Measurements from ENCODE around the gene AFF4. TPM values are rescaled to one million over a fixed set of nuclear protein-coding genes. Genes with fewer than 3 reads are reported as not detected.
"Not testable (repeated sequence)": the region's sequence is repeated elsewhere in the genome, so short reads cannot be mapped to it uniquely, and the experiment has no call there.

Gene AFF4
- total RNA-seq, 2 experiments from 2014 or later = 33.9 to 40.0 TPM

DNA sequence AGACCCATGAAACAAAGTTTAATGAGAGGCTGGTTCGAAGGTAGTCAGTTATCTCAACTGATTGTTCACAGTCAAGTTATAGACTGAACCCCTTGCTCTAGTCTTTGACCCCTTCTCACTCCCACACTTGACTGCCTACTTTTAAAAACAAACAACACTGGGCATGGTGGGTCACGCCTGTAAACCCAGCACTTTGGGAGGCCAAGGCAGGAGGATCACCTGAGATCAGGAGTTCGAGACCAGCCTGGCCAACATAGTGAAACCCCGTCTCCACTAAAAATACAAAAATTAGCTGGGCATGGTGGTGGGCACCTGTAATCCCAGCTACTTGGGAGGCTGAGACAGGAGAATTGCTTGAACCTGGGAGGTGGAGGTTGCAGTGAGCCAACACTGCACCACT, 18.1 kb downstream of the AFF4 start:
- H3K4me1 Mint-ChIP-seq = peaks cover 24% of the 10 kb centered on the region

DNA sequence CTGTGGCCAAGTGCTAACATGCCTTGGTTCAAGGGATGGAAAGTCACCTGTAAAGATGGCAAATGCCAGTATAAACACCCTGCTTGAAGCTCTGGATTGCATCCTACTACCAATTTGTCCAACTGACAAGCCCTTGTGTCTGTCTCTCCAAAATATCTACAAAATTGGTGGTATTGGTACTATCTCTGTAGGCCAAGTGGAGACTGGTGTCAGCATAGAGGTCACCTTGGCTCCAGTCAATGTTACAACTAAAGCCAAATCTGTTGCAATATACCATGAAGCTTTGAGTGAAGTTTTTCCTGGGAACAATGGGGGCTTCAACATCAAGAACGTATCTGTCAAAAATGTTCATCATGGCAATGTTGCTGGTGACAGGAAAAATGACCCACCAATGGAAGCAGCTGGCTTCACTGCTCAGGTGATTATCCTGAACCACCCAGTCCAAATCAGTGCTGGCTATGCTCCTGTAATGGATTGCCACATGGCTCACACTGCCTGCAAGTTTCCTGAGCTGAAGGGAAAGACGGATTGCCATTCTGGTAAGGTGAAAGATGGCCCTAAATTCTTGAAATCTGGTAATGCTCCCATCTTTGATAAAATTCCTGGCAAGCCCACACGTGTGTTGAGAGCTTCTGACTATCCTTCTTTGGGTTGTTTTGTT, 19.9 kb downstream of the AFF4 start:
- no peak overlapping the region for H3K27ac Mint-ChIP-seq
- POLR2A ChIA-PET = no interaction called here
- H3K9me3 Mint-ChIP-seq = no peaks in the 10 kb centered on the region
- CTCF ChIA-PET = interaction anchor here (0.5 to 0.7 kb wide), 2 partner anchors 16 to 101 kb away, joined by 3 read pairs; no protein-coding TSS in a partner anchor
- H3K36me3 Mint-ChIP-seq (ENCODE audit: low read depth) = peaks cover 2% of the 10 kb centered on the region
- no peaks in the 10 kb centered on the region for H3K27me3 Mint-ChIP-seq
- H3K4me1 Mint-ChIP-seq = peaks cover 21% of the 10 kb centered on the region
- no peak overlapping the region for H3K4me3 Mint-ChIP-seq
- DNase-seq = no peak

More for the DNA sequence above, 18.1 kb downstream of the AFF4 start:
- DNase-seq; H3K4me3 Mint-ChIP-seq; H3K27ac Mint-ChIP-seq; H3K9me3 Mint-ChIP-seq; CTCF ChIA-PET; H3K27me3 Mint-ChIP-seq; H3K36me3 Mint-ChIP-seq (ENCODE audit: low read depth); POLR2A ChIA-PET: not testable (repeated sequence)

DNA sequence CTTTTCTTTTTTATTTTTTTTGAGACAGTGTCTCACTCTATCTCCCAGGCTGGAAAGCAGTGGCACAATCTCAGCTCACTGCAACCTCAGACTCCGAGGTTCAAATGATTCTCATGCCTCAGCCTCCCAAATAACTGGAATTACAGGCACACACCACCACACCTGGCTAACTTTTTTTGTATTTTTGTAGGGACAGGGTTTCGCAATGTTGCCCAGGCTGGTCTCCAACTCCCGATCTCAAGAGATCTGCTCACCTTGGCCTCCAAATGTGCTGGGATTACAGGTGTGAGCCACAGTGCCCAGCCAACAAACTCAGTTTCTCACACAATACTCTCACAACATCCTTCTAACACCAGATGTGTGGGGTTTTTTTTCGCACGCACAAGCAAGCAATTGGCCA, 22.1 kb downstream of the AFF4 start:
- Mint-ChIP-seq H3K27ac (no peak overlapping the region), H3K4me1 (peaks cover 17% of the 10 kb centered on the region), H3K9me3 (no peaks in the 10 kb centered on the region), H3K27me3 (no peaks in the 10 kb centered on the region), H3K36me3 (ENCODE audit: low read depth) (peaks cover 6% of the 10 kb centered on the region), H3K4me3 (no peak overlapping the region)
- DNase-seq = no peak
- POLR2A ChIA-PET = interaction anchor here (0.5 kb wide), 1 partner anchor 21 kb away, joined by 4 read pairs; no protein-coding TSS in a partner anchor
- CTCF ChIA-PET = no interaction called here

DNA sequence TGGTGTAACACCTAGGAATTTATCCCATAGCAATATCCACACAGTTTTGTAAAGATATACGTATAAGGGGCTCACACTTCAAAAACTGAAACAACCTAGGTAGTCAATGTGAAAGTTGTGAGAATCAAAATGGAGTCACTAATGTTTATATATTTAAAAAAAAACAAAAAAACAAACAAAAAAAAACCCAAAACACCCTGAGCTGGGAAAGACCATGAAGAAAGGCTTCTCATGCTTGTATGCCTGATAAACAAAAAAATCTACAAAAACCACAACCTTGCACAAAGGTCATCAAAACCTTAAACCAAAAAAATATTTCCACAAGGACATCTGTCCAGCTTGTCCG, 35.4 kb downstream of the AFF4 start:
- H3K4me3 Mint-ChIP-seq = no peak overlapping the region
- no peak overlapping the region for H3K27ac Mint-ChIP-seq
- ChIA-PET POLR2A (interaction anchor here (0.6 kb wide), 1 partner anchor 144 kb away, joined by 10 read pairs; no protein-coding TSS in a partner anchor), CTCF (no interaction called here)
- no peak for DNase-seq
- no peaks in the 10 kb centered on the region for H3K27me3 Mint-ChIP-seq
- H3K9me3 Mint-ChIP-seq = no peaks in the 10 kb centered on the region
- H3K36me3 Mint-ChIP-seq (ENCODE audit: low read depth) = peaks cover 50% of the 10 kb centered on the region
- no peaks in the 10 kb centered on the region for H3K4me1 Mint-ChIP-seq

DNA sequence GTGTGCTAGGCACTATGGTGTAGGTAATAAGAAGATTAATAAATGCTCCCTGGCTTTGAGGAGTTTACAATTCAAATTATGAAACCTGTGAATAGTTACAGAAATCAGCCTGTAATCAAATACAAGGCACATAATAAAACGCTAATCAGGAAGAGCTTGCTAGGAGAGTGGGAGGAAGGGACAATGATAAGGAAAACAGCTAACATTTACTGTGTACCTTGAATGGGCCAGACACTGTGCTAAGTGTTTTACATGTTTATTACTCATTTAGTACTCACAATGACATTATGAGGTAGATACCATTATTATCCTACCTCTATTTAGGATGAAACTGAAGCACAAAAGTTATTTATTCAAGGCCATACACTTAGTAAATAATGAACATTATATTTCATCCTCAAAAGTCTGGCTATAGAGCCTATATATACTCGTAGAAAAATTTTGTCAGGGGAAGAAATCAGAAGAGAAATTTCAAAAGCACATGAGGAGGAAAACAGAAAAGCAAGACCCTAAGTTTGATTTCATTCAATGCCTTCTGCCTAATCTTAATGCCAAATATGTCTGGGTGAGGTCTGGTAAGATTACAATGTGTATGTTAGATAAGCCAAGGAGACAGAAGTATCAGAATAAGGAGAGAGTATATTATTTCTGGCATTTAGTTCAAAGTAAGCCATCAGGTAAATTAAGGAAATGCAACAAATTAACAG, 35.9 kb downstream of the AFF4 start:
- H3K36me3 Mint-ChIP-seq (ENCODE audit: low read depth) = peaks cover 45% of the 10 kb centered on the region
- POLR2A ChIA-PET = no interaction called here
- CTCF ChIA-PET = no interaction called here
- H3K27me3 Mint-ChIP-seq = no peaks in the 10 kb centered on the region
- no peak overlapping the region for H3K4me3 Mint-ChIP-seq
- DNase-seq = no peak
- H3K4me1 Mint-ChIP-seq = no peaks in the 10 kb centered on the region
- H3K27ac Mint-ChIP-seq = no peak overlapping the region
- no peaks in the 10 kb centered on the region for H3K9me3 Mint-ChIP-seq

DNA sequence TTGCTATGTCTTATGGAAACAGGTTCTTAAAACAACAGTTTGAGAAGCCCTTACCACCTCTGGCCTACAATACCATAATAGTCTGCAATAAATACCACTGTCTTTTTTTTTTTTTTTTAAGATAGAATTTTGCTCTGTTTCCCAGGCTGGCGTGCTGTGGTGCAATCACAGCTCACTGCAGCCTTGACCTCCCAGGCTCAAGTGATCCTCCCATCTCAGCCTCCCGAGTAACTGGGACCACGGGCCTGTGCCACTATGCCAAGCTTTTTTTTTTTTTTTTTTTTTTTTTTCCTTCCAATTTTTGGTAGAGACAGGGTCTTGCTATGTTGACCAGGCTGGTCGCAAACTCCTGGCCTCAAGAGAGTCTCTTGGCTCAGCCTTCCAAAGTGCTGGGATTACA, 37.0 kb downstream of the AFF4 start:
- no peak overlapping the region for H3K4me3 Mint-ChIP-seq
- no peaks in the 10 kb centered on the region for H3K4me1 Mint-ChIP-seq
- H3K9me3 Mint-ChIP-seq = no peaks in the 10 kb centered on the region
- peaks cover 48% of the 10 kb centered on the region for H3K36me3 Mint-ChIP-seq (ENCODE audit: low read depth)
- H3K27me3 Mint-ChIP-seq = no peaks in the 10 kb centered on the region
- DNase-seq = no peak
- no peak overlapping the region for H3K27ac Mint-ChIP-seq
- ChIA-PET CTCF (interaction anchor here (0.6 to 0.8 kb wide), 2 partner anchors 31 to 1126 kb away, joined by 3 read pairs; no protein-coding TSS in a partner anchor), POLR2A (no interaction called here)

DNA sequence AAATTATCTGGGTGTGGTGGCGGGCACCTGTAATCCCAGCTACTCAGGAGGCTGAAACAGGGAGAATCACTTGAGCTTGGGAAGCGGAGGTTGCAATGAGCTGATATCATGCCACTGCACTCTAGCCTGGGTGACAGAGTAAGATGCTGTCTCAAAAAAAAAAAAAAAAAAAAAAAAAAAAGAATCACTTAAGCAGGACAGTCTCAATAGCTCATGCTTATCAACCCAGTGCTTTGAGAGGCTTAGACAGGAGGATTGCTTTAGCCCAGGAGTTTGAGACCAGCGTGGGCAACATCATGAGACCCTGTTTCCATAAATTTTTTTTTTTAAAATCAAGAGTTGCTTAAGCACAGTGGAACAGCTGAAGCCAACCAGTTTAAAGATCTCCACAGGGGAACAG, 47.3 kb downstream of the AFF4 start:
- H3K4me3 Mint-ChIP-seq = no peak overlapping the region
- H3K4me1 Mint-ChIP-seq = no peaks in the 10 kb centered on the region
- no peak overlapping the region for H3K27ac Mint-ChIP-seq
- DNase-seq = no peak
- H3K27me3 Mint-ChIP-seq = no peaks in the 10 kb centered on the region
- ChIA-PET CTCF (no interaction called here), POLR2A (no interaction called here)
- no peaks in the 10 kb centered on the region for H3K9me3 Mint-ChIP-seq
- peaks cover 22% of the 10 kb centered on the region for H3K36me3 Mint-ChIP-seq (ENCODE audit: low read depth)

DNA sequence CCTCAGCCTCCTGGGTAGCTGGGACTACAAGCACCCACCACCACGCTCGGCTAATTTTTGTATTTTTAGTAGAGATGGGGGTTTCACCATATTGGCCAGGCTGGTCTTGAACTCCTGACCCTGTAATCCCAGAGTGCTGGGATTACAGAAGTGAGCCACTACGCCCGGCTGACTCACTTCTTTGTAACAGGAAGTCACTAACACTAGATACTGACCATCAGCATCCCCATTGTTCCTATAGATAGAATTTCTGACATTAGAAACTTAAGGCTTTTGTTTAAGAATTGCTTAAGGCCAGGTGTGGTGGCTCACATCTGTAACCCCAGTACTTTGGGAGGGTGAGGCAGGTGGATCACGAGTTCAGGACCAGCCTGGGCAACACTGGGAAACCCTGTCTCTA, 47.8 kb downstream of the AFF4 start:
- peaks cover 21% of the 10 kb centered on the region for H3K36me3 Mint-ChIP-seq (ENCODE audit: low read depth)
- DNase-seq = no peak
- no peaks in the 10 kb centered on the region for H3K9me3 Mint-ChIP-seq
- ChIA-PET POLR2A (no interaction called here), CTCF (no interaction called here)
- no peaks in the 10 kb centered on the region for H3K27me3 Mint-ChIP-seq
- H3K27ac Mint-ChIP-seq = peak overlapping the region; percentile 2
- no peak overlapping the region for H3K4me3 Mint-ChIP-seq
- H3K4me1 Mint-ChIP-seq = peaks cover 2% of the 10 kb centered on the region

DNA sequence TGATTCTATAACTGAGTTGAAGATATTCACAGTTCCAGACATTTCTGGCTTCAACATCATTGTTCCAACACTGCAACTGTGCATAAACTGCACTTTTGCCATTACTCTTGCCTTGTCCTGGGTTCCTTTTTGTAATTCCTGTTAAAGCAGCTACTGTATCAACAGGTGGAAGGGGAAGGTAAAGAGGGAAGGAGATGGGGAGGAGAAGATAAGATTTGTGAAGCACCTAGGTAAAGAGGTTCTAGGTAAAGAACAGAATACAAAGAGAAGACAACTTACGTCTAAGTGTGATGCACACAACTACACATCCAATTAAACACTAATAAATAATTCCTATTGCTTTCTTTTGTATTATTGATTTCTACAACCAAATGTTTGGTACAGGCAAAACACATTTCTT, 53.7 kb downstream of the AFF4 start:
- Mint-ChIP-seq H3K4me1 (peaks cover 4% of the 10 kb centered on the region), H3K9me3 (no peaks in the 10 kb centered on the region), H3K36me3 (ENCODE audit: low read depth) (peaks cover 18% of the 10 kb centered on the region), H3K27ac (no peak overlapping the region), H3K4me3 (no peak overlapping the region), H3K27me3 (no peaks in the 10 kb centered on the region)
- no peak for DNase-seq
- CTCF ChIA-PET = interaction anchor here (0.7 kb wide), 1 partner anchor 673 kb away, joined by 3 read pairs; no protein-coding TSS in a partner anchor
- POLR2A ChIA-PET = no interaction called here

DNA sequence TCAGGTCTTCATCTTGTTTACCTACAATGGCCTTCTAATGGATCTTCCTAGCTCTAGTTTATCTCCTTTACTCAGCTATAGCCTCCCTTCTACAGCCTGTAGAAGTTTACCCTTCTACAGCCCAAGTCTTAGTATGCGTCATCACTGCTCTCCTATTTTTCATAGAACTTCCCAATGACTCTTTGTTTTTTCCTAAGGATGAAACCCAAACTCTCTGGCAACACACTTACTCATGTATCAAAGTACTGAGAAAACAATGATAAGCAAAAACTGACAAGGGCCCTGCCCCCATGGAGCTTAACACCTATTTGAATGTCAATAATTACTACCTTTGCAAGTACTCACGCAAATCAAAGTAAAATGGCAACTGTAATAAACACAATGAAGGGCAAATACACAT, 56.3 kb downstream of the AFF4 start:
- CTCF ChIA-PET = no interaction called here
- POLR2A ChIA-PET = no interaction called here
- H3K36me3 Mint-ChIP-seq (ENCODE audit: low read depth) = peaks cover 16% of the 10 kb centered on the region

DNA sequence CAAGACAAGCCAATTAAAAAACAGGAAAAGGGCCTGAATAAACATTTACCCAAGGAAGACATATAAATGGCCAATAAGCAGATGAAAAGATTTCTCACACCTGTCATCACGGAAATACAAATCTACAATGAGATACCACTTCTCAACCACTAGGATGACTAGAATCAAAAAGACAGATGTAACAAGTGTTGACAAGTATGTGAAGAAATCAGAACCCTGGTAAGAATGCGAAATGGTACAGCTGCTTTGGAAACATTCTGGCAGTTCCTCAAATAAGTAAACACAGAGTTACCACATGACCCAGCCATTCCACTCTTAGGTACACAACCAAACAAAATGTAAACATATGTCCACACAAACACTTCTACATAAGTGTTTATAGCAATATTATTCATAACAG, 57.5 kb downstream of the AFF4 start:
- H3K27ac Mint-ChIP-seq = no peak overlapping the region
- peaks cover 4% of the 10 kb centered on the region for H3K4me1 Mint-ChIP-seq
- H3K27me3 Mint-ChIP-seq = no peaks in the 10 kb centered on the region
- H3K9me3 Mint-ChIP-seq = no peaks in the 10 kb centered on the region
- DNase-seq = no peak
- CTCF ChIA-PET = interaction anchor here (1.0 to 1.1 kb wide), 2 partner anchors 10 to 158 kb away, joined by 3 read pairs; partner anchors contain the start of gene CCNI2
- POLR2A ChIA-PET = no interaction called here
- peaks cover 10% of the 10 kb centered on the region for H3K36me3 Mint-ChIP-seq (ENCODE audit: low read depth)
- no peak overlapping the region for H3K4me3 Mint-ChIP-seq

More for the DNA sequence above, 56.3 kb downstream of the AFF4 start:
- DNase-seq = no peak
- no peaks in the 10 kb centered on the region for H3K27me3 Mint-ChIP-seq
- peaks cover 4% of the 10 kb centered on the region for H3K4me1 Mint-ChIP-seq
- no peak overlapping the region for H3K4me3 Mint-ChIP-seq
- H3K9me3 Mint-ChIP-seq = no peaks in the 10 kb centered on the region
- no peak overlapping the region for H3K27ac Mint-ChIP-seq

DNA sequence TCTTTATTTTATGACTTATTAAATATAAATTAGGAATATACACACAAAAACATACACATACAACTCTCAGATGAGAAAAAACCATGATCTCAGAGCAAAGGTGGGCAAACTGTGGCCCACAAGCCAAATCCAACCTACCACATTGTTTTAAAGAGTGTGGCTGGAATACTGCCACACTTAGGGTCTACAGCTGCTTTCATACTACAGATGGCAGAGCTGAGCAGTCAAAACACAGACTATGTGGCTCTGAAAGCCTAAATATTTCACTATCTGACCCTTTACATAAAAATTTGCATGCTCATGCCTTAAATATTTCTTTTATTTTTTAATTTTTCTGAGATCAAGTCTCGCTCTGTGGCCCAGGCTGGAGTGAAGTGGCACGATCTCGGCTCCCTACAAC, 61.7 kb downstream of the AFF4 start:
- H3K4me3 Mint-ChIP-seq = no peak overlapping the region
- ChIA-PET CTCF (no interaction called here), POLR2A (no interaction called here)
- H3K9me3 Mint-ChIP-seq = no peaks in the 10 kb centered on the region
- no peak overlapping the region for H3K27ac Mint-ChIP-seq
- DNase-seq = no peak
- H3K36me3 Mint-ChIP-seq (ENCODE audit: low read depth) = peaks cover 14% of the 10 kb centered on the region
- peaks cover 8% of the 10 kb centered on the region for H3K4me1 Mint-ChIP-seq
- H3K27me3 Mint-ChIP-seq = no peaks in the 10 kb centered on the region

DNA sequence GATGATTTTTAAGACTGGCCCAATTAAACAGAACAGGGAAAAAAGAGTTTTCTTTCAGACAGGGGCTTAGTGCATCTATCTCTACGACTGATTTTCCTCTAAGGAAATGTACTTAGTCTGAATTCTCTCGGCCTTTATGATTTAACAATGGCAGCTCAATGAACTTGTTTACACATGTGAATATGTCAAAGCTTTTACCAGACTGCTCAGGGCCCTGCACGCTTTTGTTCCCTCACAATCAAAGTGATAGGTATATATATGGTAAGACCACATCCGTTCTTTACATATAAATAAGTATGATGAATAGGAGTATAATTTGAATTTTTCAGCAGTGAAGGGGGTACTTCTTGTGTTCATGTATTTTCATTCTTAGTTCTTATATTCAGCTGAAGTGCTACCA, 62.4 kb downstream of the AFF4 start:
- POLR2A ChIA-PET = no interaction called here
- DNase-seq = no peak
- no peaks in the 10 kb centered on the region for H3K9me3 Mint-ChIP-seq
- no peak overlapping the region for H3K27ac Mint-ChIP-seq
- CTCF ChIA-PET = no interaction called here
- no peaks in the 10 kb centered on the region for H3K27me3 Mint-ChIP-seq
- H3K4me3 Mint-ChIP-seq = no peak overlapping the region
- H3K4me1 Mint-ChIP-seq = peaks cover 15% of the 10 kb centered on the region
- peaks cover 21% of the 10 kb centered on the region for H3K36me3 Mint-ChIP-seq (ENCODE audit: low read depth)

DNA sequence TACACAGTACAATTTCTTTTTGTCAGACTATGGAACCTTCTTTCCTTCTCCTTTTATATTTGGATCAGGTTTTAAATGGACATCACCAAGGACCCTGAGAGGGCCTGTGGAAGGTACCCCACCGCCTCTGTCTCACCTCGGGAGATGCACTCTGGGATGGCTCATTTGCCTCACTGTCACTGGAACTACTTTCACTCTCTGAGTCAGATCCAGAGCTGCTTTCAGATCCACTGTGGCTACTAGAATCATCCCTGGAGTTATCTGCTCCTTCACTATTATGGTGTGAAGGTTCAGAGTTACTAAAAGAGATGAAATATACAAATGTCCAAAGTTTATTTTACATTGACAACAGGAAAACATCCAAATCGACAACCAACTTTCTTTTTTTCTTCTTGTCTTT, 65.3 kb downstream of the AFF4 start:
- ChIA-PET POLR2A (no interaction called here), CTCF (no interaction called here)
- Mint-ChIP-seq H3K27ac (no peak overlapping the region), H3K4me1 (peaks cover 14% of the 10 kb centered on the region), H3K4me3 (no peak overlapping the region), H3K36me3 (ENCODE audit: low read depth) (peaks cover 38% of the 10 kb centered on the region), H3K27me3 (no peaks in the 10 kb centered on the region), H3K9me3 (no peaks in the 10 kb centered on the region)
- DNase-seq = no peak

Data from activated CD4-positive, alpha-beta T cell treated with anti-CD3 and anti-CD28 coated beads, Interleukin-2, amount 10 ng/mL, durations not matched to agents 7 days and 5 days (primary cell).